A549 (cell line): Measurements from ENCODE around the gene KSR2. TPM values are rescaled to one million over a fixed set of nuclear protein-coding genes. Genes with fewer than 3 reads are reported as not detected.

Experiments
- ATAC-seq, 2 experiments: fragments of 200-7000 bp in 1 of 2; fragments of >200 bp in 1 of 2; cut with Nextera tagmentation in 1 of 2; cut with Tn5 transposase in 1 of 2; 3 replicates each; pipeline versions ENCODE4 v1.8.0 to v1.9.1; 2018 to 2020; ENCODE audit warnings: mild to moderate bottlenecking in 1 of 2, moderate library complexity in 1 of 2
- CTCF ChIA-PET: fragments of 300-600 bp; sonication (Branson Sonifier 250); formaldehyde crosslinking; extraction: SDS; loops from one replicate; lab custom pipeline; 2021; ENCODE audit warnings: antibody characterized with exemption, inconsistent platforms; lab: Yijun Ruan, JAX
- POLR2A ChIA-PET: fragments of 350-600 bp; formaldehyde crosslinking; extraction: SDS; loops from one replicate; lab custom pipeline; 2021; ENCODE audit warnings: antibody characterized with exemption, inconsistent platforms; lab: Yijun Ruan, JAX
- DNase-seq, 2 experiments: peaks; one replicate each; pipeline versions ENCODE4 v3.0.0 to v3.0.0-alpha.2; 2011 to 2016; ENCODE audit warnings: low read depth in 1 of 2, low spot score in 1 of 2
- FAIRE-seq: peaks from 2 replicates; lab custom pipeline; 2011; peaks lifted over from hg19 to GRCh38; lab: Jason Lieb, UNC
- H3K27ac ChIP-seq, 2 experiments: fragments of >200 bp; sonication (Bioruptor Twin); formaldehyde crosslinking; 3 replicates each; pipeline ENCODE4 v1.5.1; 2016 to 2017
- H3K4me1 ChIP-seq: fragments of >200 bp; sonication (Bioruptor Twin); formaldehyde crosslinking; 3 replicates; pipeline ENCODE4 v1.6.1; 2016
- H3K4me2 ChIP-seq: fragments of >200 bp; sonication (Bioruptor Twin); formaldehyde crosslinking; 3 replicates; pipeline ENCODE4 v1.6.1; 2016
- H3K4me3 ChIP-seq: fragments of >200 bp; sonication (Bioruptor Twin); formaldehyde crosslinking; 3 replicates; pipeline ENCODE4 v1.5.1; 2016
- H3K9me3 ChIP-seq: fragments of >200 bp; sonication (Bioruptor Twin); formaldehyde crosslinking; 3 replicates; pipeline ENCODE4 v1.6.1; 2016
- BCL3 ChIP-seq: fragments of >200 bp; sonication (Bioruptor Twin); formaldehyde crosslinking; IDR thresholded peaks from 3 replicates; pipeline ENCODE4 v1.6.1; 2016
- CBX2 ChIP-seq: fragments of 200-600 bp; sonication (generic); IDR thresholded peaks from 2 replicates; pipeline ENCODE4 v1.6.1; 2016; ENCODE audit warnings: low read depth, mild to moderate bottlenecking, borderline replicate concordance
- CHD4 ChIP-seq: fragments of 200-600 bp; sonication (generic); IDR thresholded peaks from 2 replicates; pipeline ENCODE4 v1.6.1; 2016; ENCODE audit warnings: antibody characterized with exemption, mild to moderate bottlenecking, borderline replicate concordance
- EHF ChIP-seq: fragments of 250-450 bp; sonication (Bioruptor Pico); IDR thresholded peaks from 2 replicates; pipeline ENCODE4 v1.5.0; 2020; ENCODE audit warnings: mild to moderate bottlenecking
- EP300 ChIP-seq, 2 experiments: fragments of >200 bp; sonication (Bioruptor Twin); formaldehyde crosslinking; IDR thresholded peaks; 2 replicates in 1 of 2; 3 replicates in 1 of 2; pipeline ENCODE4 v1.6.1; 2016 to 2017
- ESRRA ChIP-seq: fragments of 150-350 bp; IDR thresholded peaks from 2 replicates; pipeline ENCODE4 v1.6.1; 2014; ENCODE audit warnings: mild to moderate bottlenecking, low read length, borderline replicate concordance
- FOSL2 ChIP-seq, 2 experiments: fragments of 450-650 bp in 1 of 2; fragments of >200 bp in 1 of 2; sonication (Bioruptor Twin) in 1 of 2; formaldehyde crosslinking; IDR thresholded peaks; 2 replicates each; pipeline versions ENCODE4 v1.5.0 to v1.6.1; 2016 to 2020; ENCODE audit warnings: mild to moderate bottlenecking in 1 of 2, moderate library complexity in 1 of 2
- FOXS1 ChIP-seq: fragments of 250-450 bp; sonication (Bioruptor Pico); IDR thresholded peaks from 2 replicates; pipeline ENCODE4 v1.5.0; 2020; ENCODE audit warnings: mild to moderate bottlenecking, moderate library complexity
- HEYL ChIP-seq: fragments of 250-450 bp; sonication (Bioruptor Pico); IDR thresholded peaks from 2 replicates; pipeline ENCODE4 v1.8.0; 2021; ENCODE audit warnings: mild to moderate bottlenecking, moderate library complexity
- HOXB5 ChIP-seq: fragments of 250-450 bp; sonication (Bioruptor Pico); IDR thresholded peaks from 2 replicates; pipeline ENCODE4 v1.5.0; 2020; ENCODE audit warnings: mild to moderate bottlenecking, moderate library complexity
- JUNB ChIP-seq: fragments of >200 bp; sonication (Bioruptor Twin); formaldehyde crosslinking; IDR thresholded peaks from 2 replicates; pipeline ENCODE4 v1.6.1; 2016
- KDM1A ChIP-seq: fragments of 200-600 bp; sonication (generic); IDR thresholded peaks from 2 replicates; pipeline ENCODE4 v1.6.1; 2016; ENCODE audit warnings: low read depth, mild to moderate bottlenecking
- KDM5A ChIP-seq: fragments of 200-600 bp; sonication (generic); IDR thresholded peaks from 2 replicates; pipeline ENCODE4 v1.6.1; 2016; ENCODE audit warnings: antibody characterized with exemption, mild to moderate bottlenecking
- MYC ChIP-seq: IDR thresholded peaks from 2 replicates; pipeline ENCODE4 v1.6.1; 2012; ENCODE audit warnings: mild to moderate bottlenecking, inconsistent platforms, low read length, improper control_type of control experiment, borderline replicate concordance
- RAD21 ChIP-seq, 2 experiments: fragments of >200 bp in 1 of 2; sonication (Bioruptor Twin) in 1 of 2; formaldehyde crosslinking in 1 of 2; IDR thresholded peaks in 1 of 2; conservative IDR thresholded peaks in 1 of 2; 2 replicates in 1 of 2; 3 replicates in 1 of 2; pipeline ENCODE4 v1.6.1; 2012 to 2018; ENCODE audit warnings: inconsistent platforms in 1 of 2
- RARB ChIP-seq: fragments of 250-450 bp; sonication (Bioruptor Pico); IDR thresholded peaks from 2 replicates; pipeline ENCODE4 v1.8.0; 2021; ENCODE audit warnings: mild to moderate bottlenecking, moderate library complexity
- RFX5 ChIP-seq: fragments of 450-650 bp; IDR thresholded peaks from 2 replicates; pipeline ENCODE4 v1.7.1; 2014; ENCODE audit warnings: antibody characterized with exemption, mild to moderate bottlenecking, moderate library complexity
- SREBF2 ChIP-seq: fragments of 450-650 bp; IDR thresholded peaks from 2 replicates; pipeline ENCODE4 v1.6.1; 2014; ENCODE audit warnings: mild to moderate bottlenecking, moderate library complexity
- TFCP2L1 ChIP-seq: fragments of 250-450 bp; sonication (Bioruptor Pico); IDR thresholded peaks from 2 replicates; pipeline ENCODE4 v1.5.0; 2021; ENCODE audit warnings: mild to moderate bottlenecking
- ZSCAN20 ChIP-seq: fragments of 250-450 bp; sonication (Bioruptor Pico); IDR thresholded peaks from 2 replicates; pipeline ENCODE4 v1.8.0; 2022; ENCODE audit warnings: mild to moderate bottlenecking, moderate library complexity
- WGBS: methylation state at CpG from one replicate; pipeline ENCODE4 v1.1.6; 2017; ENCODE audit errors: missing lambda C conversion rate; 5-methylcytosine and 5-hydroxymethylcytosine counted together
- polyA plus RNA-seq, 4 experiments: library from polyadenylated mRNA; depleted of rRNA in 3 of 4; stranded (reverse); fragments of >200 nt; fragmentation: RNase III in 1 of 4; extraction: RNeasy Plus Mini Kit Qiagen cat#74134 plus additional on column Dnase treatment in 1 of 4; gene quantifications; 2 replicates in 3 of 4; 3 replicates in 1 of 4; pipeline ENCODE4 v1.2.3, GENCODE V29; 2011 to 2017
- TF ChIP-seq, protein P1 (sequence below): fragments of 250-450 bp; sonication (Bioruptor Pico); IDR thresholded peaks from 2 replicates; pipeline ENCODE4 v1.5.0; 2021; ENCODE audit warnings: mild to moderate bottlenecking, moderate library complexity, borderline replicate concordance
- TF ChIP-seq, protein P2 (sequence below): fragments of 250-450 bp; sonication (Bioruptor Pico); IDR thresholded peaks from 2 replicates; pipeline ENCODE4 v1.5.0; 2020; ENCODE audit warnings: low read depth, mild to moderate bottlenecking, moderate library complexity
- TF ChIP-seq, protein P3 (sequence below): IDR thresholded peaks from 2 replicates; pipeline ENCODE4 v1.6.1; 2012

The KSR2 gene
- polyA plus RNA-seq, 2 of the 4 experiments (the other 2 are of a cell fraction) = 0.37 to 1.2 TPM

- 91% methylated on average over 7 of the region's 7 CpGs for WGBS
- Histone ChIP-seq H3K4me1 (peaks cover 41% of the 10 kb centered on the region), H3K4me2 (no peak overlapping the region), H3K9me3 (no peaks in the 10 kb centered on the region), H3K4me3 (no peak overlapping the region)
- POLR2A ChIA-PET = no interaction called here
- DNase-seq = no peak
- no peak for ATAC-seq
- no peak for FAIRE-seq
- TF ChIP-seq, protein P1, sequence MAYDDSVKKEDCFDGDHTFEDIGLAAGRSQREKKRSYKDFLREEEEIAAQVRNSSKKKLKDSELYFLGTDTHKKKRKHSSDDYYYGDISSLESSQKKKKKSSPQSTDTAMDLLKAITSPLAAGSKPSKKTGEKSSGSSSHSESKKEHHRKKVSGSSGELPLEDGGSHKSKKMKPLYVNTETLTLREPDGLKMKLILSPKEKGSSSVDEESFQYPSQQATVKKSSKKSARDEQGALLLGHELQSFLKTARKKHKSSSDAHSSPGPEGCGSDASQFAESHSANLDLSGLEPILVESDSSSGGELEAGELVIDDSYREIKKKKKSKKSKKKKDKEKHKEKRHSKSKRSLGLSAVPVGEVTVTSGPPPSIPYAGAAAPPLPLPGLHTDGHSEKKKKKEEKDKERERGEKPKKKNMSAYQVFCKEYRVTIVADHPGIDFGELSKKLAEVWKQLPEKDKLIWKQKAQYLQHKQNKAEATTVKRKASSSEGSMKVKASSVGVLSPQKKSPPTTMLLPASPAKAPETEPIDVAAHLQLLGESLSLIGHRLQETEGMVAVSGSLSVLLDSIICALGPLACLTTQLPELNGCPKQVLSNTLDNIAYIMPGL (CRISPR knock-in tag) = no peak
- TF ChIP-seq SREBF2 (no peak), CBX2 (no peak), RARB (CRISPR knock-in tag) (no peak), FOSL2 (IDR thresholded peaks at IDR 0.05) (no peak), FOSL2 (CRISPR knock-in tag; IDR thresholded peaks at IDR 0.05) (no peak), RAD21 (conservative IDR thresholded peaks at IDR 0.05 in 1 of 2, IDR thresholded peaks at IDR 0.05 in 1 of 2) (no peak), HEYL (CRISPR knock-in tag) (no peak), EHF (no peak), TFCP2L1 (CRISPR knock-in tag) (no peak), ZSCAN20 (CRISPR knock-in tag) (no peak), KDM5A (no peak), HOXB5 (CRISPR knock-in tag) (no peak), JUNB (no peak), FOXS1 (CRISPR knock-in tag) (no peak), RFX5 (no peak), CHD4 (no peak), MYC (no peak), BCL3 (no peak)
- TF ChIP-seq, protein P2, sequence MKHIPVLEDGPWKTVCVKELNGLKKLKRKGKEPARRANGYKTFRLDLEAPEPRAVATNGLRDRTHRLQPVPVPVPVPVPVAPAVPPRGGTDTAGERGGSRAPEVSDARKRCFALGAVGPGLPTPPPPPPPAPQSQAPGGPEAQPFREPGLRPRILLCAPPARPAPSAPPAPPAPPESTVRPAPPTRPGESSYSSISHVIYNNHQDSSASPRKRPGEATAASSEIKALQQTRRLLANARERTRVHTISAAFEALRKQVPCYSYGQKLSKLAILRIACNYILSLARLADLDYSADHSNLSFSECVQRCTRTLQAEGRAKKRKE = no peak
- TF ChIP-seq, protein P3, sequence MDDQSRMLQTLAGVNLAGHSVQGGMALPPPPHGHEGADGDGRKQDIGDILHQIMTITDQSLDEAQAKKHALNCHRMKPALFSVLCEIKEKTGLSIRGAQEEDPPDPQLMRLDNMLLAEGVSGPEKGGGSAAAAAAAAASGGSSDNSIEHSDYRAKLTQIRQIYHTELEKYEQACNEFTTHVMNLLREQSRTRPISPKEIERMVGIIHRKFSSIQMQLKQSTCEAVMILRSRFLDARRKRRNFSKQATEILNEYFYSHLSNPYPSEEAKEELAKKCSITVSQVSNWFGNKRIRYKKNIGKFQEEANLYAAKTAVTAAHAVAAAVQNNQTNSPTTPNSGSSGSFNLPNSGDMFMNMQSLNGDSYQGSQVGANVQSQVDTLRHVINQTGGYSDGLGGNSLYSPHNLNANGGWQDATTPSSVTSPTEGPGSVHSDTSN = no peak
- TF ChIP-seq, all 56 proteins: peak for 0
- CTCF ChIA-PET = no interaction called here
- H3K27ac ChIP-seq = peak overlapping the region in 1 of 2 experiments; percentile 38; a peak in 3 of 6 replicates
These were observed 477.1 kb downstream of the KSR2 start for GRCh38 chr12:117491711-117492110.

- Histone ChIP-seq H3K4me2 (no peak overlapping the region), H3K9me3 (no peaks in the 10 kb centered on the region), H3K4me1 (peaks cover 44% of the 10 kb centered on the region), H3K4me3 (no peak overlapping the region), H3K27ac (peak overlapping the region in 1 of 2 experiments; percentile 88; a peak in 4 of 6 replicates)
- ChIA-PET CTCF (interaction anchor here (2.1 to 2.5 kb wide), 2 partner anchors 13 to 123 kb away, joined by 6 to 7 read pairs; no protein-coding TSS in a partner anchor), POLR2A (no interaction called here)
- DNase-seq = no peak
- no peak for FAIRE-seq
- TF ChIP-seq ESRRA (0 out of 2 replicates have a peak, but pooled peaks have one; percentile 18), KDM1A (peak; percentile 56; the same call in 1 of the 2 replicates), EP300 (IDR thresholded peaks at IDR 0.05) (no peak)
- no peak for ATAC-seq
- WGBS = 95% methylated on average over 3 of the region's 3 CpGs
These were observed 478.7 kb downstream of the KSR2 start for GRCh38 chr12:117490130-117490529.
